Measurements from ENCODE around the gene ARPC4. TPM values are rescaled to one million over a fixed set of nuclear protein-coding genes. Genes with fewer than 3 reads are reported as not detected.

The ARPC4 gene
- total and polyA plus RNA-seq, 2 donors (not counting 3 experiments of a cell fraction or from before 2014, with no cell fraction given): 181 to 197 TPM

GRCh38 chr3:9809615-9810432 lies 16.9 kb downstream of the ARPC4 start, which contains the start of gene TTLL3:
Gene TTLL3, plus strand, starts transcription at chr3:9810262. Its CDS starts 400 bp downstream, at chr3:9810662.
- Histone ChIP-seq H3K79me2 (ENCODE audit: control insufficient read depth, insufficient read depth, low read length) (no peaks in the 10 kb centered on the region), H3K9ac (replicated peaks; ENCODE audit: extremely low read depth, insufficient read depth, low read length) (peak within 1 kb of the TSS; percentile 69), H3K27ac (ENCODE audit: insufficient read depth, low read depth, low read length) (peak within 1 kb of the TSS; percentile 36), H3K9me3 (replicated peaks; ENCODE audit: control insufficient read depth, insufficient read depth, low read length) (no peaks in the 10 kb centered on the region), H3K4me1 (ENCODE audit: control insufficient read depth, extremely low read depth, insufficient read depth, low read length) (peaks cover 12% of the 10 kb centered on the region), H3K4me2 (ENCODE audit: insufficient read depth, low read length) (peak within 1 kb of the TSS; percentile 89), H3K36me3 (ENCODE audit: control insufficient read depth in 2 of 2, extremely low read depth in 1 of 2, insufficient read depth in 2 of 2, low read length in 2 of 2) (peaks cover 6 to 21% of the 10 kb centered on the region in 2 experiments), H3K9me1 (replicated peaks; ENCODE audit: control insufficient read depth, extremely low read depth, insufficient read depth, low read length) (no peaks in the 10 kb centered on the region), H2AFZ (ENCODE audit: low read depth, low read length) (peak within 1 kb of the TSS; percentile 81), H3K27me3 (ENCODE audit: control insufficient read depth in 2 of 2, insufficient read depth in 2 of 2, low read length in 2 of 2) (no peaks in the 10 kb centered on the region), H3K4me3 (replicated peaks in 1 of 3; ENCODE audit: insufficient read depth in 1 of 3, low read depth in 1 of 3, low read length in 3 of 3) (peak within 1 kb of the TSS; percentile 52 to 64 (median 55)), H4K20me1 (replicated peaks; ENCODE audit: control insufficient read depth, extremely low read depth, insufficient read depth, low read length) (no peaks in the 10 kb centered on the region)
- intact Hi-C loops (cut with micrococcal nuclease): loop anchor here (1.0 to 10.0 kb wide), 5 partner anchors 17 to 335 kb away; partner anchors contain the start of genes ARPC4, BRPF1 and VHL
- ChIA-PET POLR2A (no interaction called here), CTCF (interaction anchor here (1.1 to 2.8 kb wide), 2 partner anchors 94 to 122 kb away, joined by 3 to 13 read pairs; partner anchors contain the start of gene CRELD1)
- DNase-seq (ENCODE audit: low read depth, low spot score) (peak; percentile 53), FAIRE-seq (peak; percentile 55)
- TF ChIP-seq POLR2A (IDR thresholded peaks at IDR 0.05; ENCODE audit: low read depth, low read length) (peak; percentile 72), CTCF (IDR thresholded peaks at IDR 0.05; ENCODE audit: extremely low read depth in 1 of 2, insufficient read depth in 1 of 2, low read depth in 1 of 2, low read length in 2 of 2) (peak in 1 of 2 donors; percentile 5), GATA2 (IDR thresholded peaks at IDR 0.05; ENCODE audit: insufficient read depth, insufficient read length, low read depth, low read length) (no peak), MAX (IDR thresholded peaks at IDR 0.05; ENCODE audit: insufficient read depth, insufficient read length) (no peak), POLR2AphosphoS5 (IDR thresholded peaks at IDR 0.05; ENCODE audit: insufficient read depth, low read depth, low read length) (peak; percentile 96)
- dilution Hi-C loops (cut with MboI; ENCODE audit: extremely low pct_ligation_motif_present, low sequenced_read_pairs): no loop called here
- BruUV-seq (replicated peaks): no TSS peak
